Ectodermal cell (in vitro differentiated cells): Measurements from ENCODE around the gene CKAP5.

Experiments
- H3K27ac ChIP-seq: 2 replicates; pipeline ENCODE4 v1.7.0; 2013; ENCODE audit warnings: mild to moderate bottlenecking, low read depth, low read length; ENCODE audit not compliant: insufficient read depth, poor library complexity, severe bottlenecking
- H3K27me3 ChIP-seq: 2 replicates; pipeline ENCODE4 v1.7.0; 2013; ENCODE audit warnings: mild to moderate bottlenecking, low read length; ENCODE audit not compliant: insufficient read depth, control insufficient read depth, poor library complexity, severe bottlenecking
- H3K36me3 ChIP-seq: one replicate; pipeline ENCODE4 v1.7.0; 2013; ENCODE audit warnings: low read length; ENCODE audit not compliant: control insufficient read depth, insufficient read depth
- H3K4me1 ChIP-seq: one replicate; pipeline ENCODE4 v1.7.0; 2013; ENCODE audit warnings: low read length; ENCODE audit not compliant: control insufficient read depth, insufficient read depth
- H3K4me3 ChIP-seq: 2 replicates; pipeline ENCODE4 v1.7.0; 2013; ENCODE audit warnings: low read depth, low read length, control low read depth; ENCODE audit not compliant: insufficient read depth
- H3K9me3 ChIP-seq: 2 replicates; pipeline ENCODE4 v1.7.0; 2013; ENCODE audit warnings: mild to moderate bottlenecking, low read length, moderate library complexity; ENCODE audit not compliant: control insufficient read depth
- WGBS, 2 experiments: methylation state at CpG; one replicate each; pipeline ENCODE4 v1.1.7; 2013; ENCODE audit warnings: missing lambda C conversion rate in 2 of 2; 5-methylcytosine and 5-hydroxymethylcytosine counted together

CKAP5 gene

GRCh38 chr11:46705070-46705688, 140.9 kb downstream of the CKAP5 start:
- H3K36me3 ChIP-seq: peaks cover 32% of the 10 kb centered on the region
- no peaks in the 10 kb centered on the region for H3K27me3 ChIP-seq
- H3K4me3 ChIP-seq: no peak overlapping the region
- peaks cover 4% of the 10 kb centered on the region for H3K4me1 ChIP-seq
- H3K27ac ChIP-seq: no peak overlapping the region
- H3K9me3 ChIP-seq: no peaks in the 10 kb centered on the region
- WGBS, 2 experiments: 95 to 97% methylated on average over 31 of the region's 31 CpGs

- peaks cover 32% of the 10 kb centered on the region for H3K36me3 ChIP-seq
- H3K4me1 ChIP-seq: peaks cover 14% of the 10 kb centered on the region
- peak overlapping the region; percentile 82 for H3K4me3 ChIP-seq
- no peaks in the 10 kb centered on the region for H3K27me3 ChIP-seq
- H3K9me3 ChIP-seq: no peaks in the 10 kb centered on the region
- 1% methylated on average over 29 of the region's 29 CpGs for WGBS, 2 experiments
- no peak overlapping the region for H3K27ac ChIP-seq
These were observed 144.9 kb downstream of the CKAP5 start for GRCh38 chr11:46701078-46701654.

DNA sequence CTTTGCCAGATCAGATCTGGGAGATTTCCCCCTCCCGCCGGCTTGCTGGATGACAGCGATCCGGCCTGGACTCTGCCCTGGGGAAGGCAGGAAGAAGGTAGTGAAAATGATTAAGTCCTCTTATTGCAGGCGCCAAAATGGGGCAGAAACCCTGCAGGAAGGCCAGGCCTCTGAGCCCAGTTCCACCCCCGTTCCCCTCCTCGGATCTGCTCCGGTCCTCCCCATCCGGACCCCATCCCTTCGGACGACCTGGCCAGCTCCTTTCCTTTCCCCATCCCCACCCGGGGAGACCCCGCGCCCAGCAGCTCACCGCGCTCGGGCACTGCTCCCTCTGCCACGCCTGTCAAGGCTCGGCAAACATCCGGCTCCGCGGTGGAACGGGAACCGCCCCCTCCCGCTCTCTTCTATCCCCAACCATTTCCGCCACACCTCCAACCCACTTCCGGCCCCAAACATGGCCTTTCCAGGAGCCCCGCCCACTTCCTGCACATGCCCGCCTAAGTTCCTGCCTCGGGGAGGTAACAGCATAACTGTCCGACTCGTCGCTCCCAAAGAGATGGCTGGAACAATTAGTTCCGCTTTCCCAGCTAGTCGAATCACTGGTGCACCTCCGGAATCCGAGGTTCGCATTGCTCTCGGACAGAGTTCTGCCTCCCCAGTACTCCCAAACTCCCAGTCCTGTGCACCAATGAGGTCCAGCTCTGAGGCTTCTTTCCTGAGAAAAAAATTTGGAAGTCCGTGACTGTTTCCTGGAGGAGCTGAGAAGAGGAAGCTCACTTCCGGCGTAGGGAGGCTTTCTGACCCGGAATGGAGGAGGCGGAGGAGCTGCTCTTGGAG, 145.6 kb downstream of the CKAP5 start, which contains the start of the genes ARHGAP1 and ZNF408:
Gene ARHGAP1 (minus strand): TSS at position 379 of the 837 bp plus-strand sequence. CDS start 4,512 bp downstream, outside the sequence.
Gene ZNF408 (plus strand): TSS at position 791 of the 837 bp plus-strand sequence. CDS start 17 bp downstream, at position 808.
- H3K36me3 ChIP-seq: peaks cover 25% of the 10 kb centered on the region
- H3K4me1 ChIP-seq: peaks cover 14% of the 10 kb centered on the region
- H3K27ac ChIP-seq: peak within 1 kb of the TSS; percentile 91
- peak within 1 kb of the TSS; percentile 82 for H3K4me3 ChIP-seq
- no peaks in the 10 kb centered on the region for H3K27me3 ChIP-seq
- H3K9me3 ChIP-seq: no peaks in the 10 kb centered on the region
- WGBS, 2 experiments: 0% methylated on average over 44 of the region's 44 CpGs

GRCh38 chr11:46698597-46698996, 147.5 kb downstream of the CKAP5 start:
- H3K27me3 ChIP-seq: no peaks in the 10 kb centered on the region
- H3K27ac ChIP-seq: no peak overlapping the region

DNA sequence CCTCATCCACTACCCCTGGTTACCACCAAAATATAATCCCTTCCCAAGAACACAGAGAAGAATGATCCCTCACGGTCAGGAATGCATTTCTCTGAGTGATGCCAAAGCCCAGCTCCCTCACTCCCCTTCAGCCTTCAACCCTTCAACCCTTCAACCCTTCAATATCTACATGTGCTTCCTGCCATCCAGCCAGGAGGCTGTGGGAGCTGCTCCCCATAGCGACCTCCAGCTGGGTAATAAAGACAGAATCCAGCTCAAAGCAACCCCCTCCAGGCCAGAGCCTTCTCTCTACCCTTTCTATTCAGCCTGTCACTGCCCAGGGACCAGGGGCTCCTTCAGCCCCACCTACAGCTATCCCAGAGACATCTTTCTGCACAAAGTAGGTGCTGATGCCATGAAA, 148.4 kb downstream of the CKAP5 start:
- 69 to 72% methylated on average over 2 of the region's 2 CpGs for WGBS, 2 experiments
- no peak overlapping the region for H3K4me3 ChIP-seq
- H3K36me3 ChIP-seq: peaks cover 2% of the 10 kb centered on the region
- no peaks in the 10 kb centered on the region for H3K27me3 ChIP-seq
- peaks cover 14% of the 10 kb centered on the region for H3K4me1 ChIP-seq
- no peak overlapping the region for H3K27ac ChIP-seq
- H3K9me3 ChIP-seq: no peaks in the 10 kb centered on the region

More at GRCh38 chr11:46698597-46698996, 147.5 kb downstream of the CKAP5 start:
- H3K4me3 ChIP-seq: no peak overlapping the region
- H3K4me1 ChIP-seq: peaks cover 14% of the 10 kb centered on the region
- 81 to 89% methylated on average over 1 of the region's 1 CpG for WGBS, 2 experiments
- peaks cover 8% of the 10 kb centered on the region for H3K36me3 ChIP-seq
- H3K9me3 ChIP-seq: no peaks in the 10 kb centered on the region

GRCh38 chr11:46697303-46697702, 148.8 kb downstream of the CKAP5 start:
- no peak overlapping the region for H3K4me3 ChIP-seq
- H3K4me1 ChIP-seq: peaks cover 14% of the 10 kb centered on the region
- peak overlapping the region; percentile 55 for H3K27ac ChIP-seq

DNA sequence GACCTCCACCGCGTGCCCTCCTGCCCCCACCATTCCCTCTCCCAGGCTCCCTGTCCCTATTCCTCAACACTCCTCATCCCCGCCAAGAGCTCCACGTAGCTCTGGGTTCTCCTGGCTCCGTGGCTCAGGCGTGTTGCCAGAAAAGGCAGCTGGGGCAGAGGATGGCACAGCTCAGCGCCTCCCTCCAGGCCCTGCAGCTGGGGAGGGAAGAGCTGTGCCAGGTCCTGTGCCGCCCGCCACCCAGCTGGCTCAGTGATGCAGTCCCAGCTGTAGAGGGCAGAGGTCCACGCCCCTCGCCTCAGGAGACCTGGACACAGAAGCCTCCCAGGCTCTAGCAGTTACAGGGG, 149.9 kb downstream of the CKAP5 start:
- WGBS, 2 experiments: 95% methylated on average over 11 of the region's 11 CpGs

More at GRCh38 chr11:46697303-46697702, 148.8 kb downstream of the CKAP5 start:
- WGBS, 2 experiments: 70 to 73% methylated on average over 3 of the region's 3 CpGs
- no peaks in the 10 kb centered on the region for H3K36me3 ChIP-seq
- H3K27me3 ChIP-seq: no peaks in the 10 kb centered on the region
- no peaks in the 10 kb centered on the region for H3K9me3 ChIP-seq

GRCh38 chr11:46695345-46696211, 150.5 kb downstream of the CKAP5 start:
- peaks cover 3% of the 10 kb centered on the region for H3K36me3 ChIP-seq
- no peaks in the 10 kb centered on the region for H3K9me3 ChIP-seq
- peaks cover 10% of the 10 kb centered on the region for H3K4me1 ChIP-seq
- no peak overlapping the region for H3K27ac ChIP-seq
- 94% methylated on average over 12 of the region's 12 CpGs for WGBS, 2 experiments
- H3K27me3 ChIP-seq: no peaks in the 10 kb centered on the region
- H3K4me3 ChIP-seq: no peak overlapping the region

More for the DNA sequence above, 149.9 kb downstream of the CKAP5 start:
- Histone ChIP-seq H3K4me1 (peaks cover 10% of the 10 kb centered on the region), H3K27me3 (no peaks in the 10 kb centered on the region), H3K36me3 (peaks cover 3% of the 10 kb centered on the region), H3K27ac (no peak overlapping the region), H3K9me3 (no peaks in the 10 kb centered on the region), H3K4me3 (no peak overlapping the region)

- peaks cover 3% of the 10 kb centered on the region for H3K36me3 ChIP-seq
These were observed 151.5 kb downstream of the CKAP5 start for GRCh38 chr11:46694607-46695006.

More at GRCh38 chr11:46694607-46695006, 151.5 kb downstream of the CKAP5 start:
- Histone ChIP-seq H3K27me3 (no peaks in the 10 kb centered on the region), H3K9me3 (no peaks in the 10 kb centered on the region), H3K27ac (no peak overlapping the region), H3K4me1 (peaks cover 10% of the 10 kb centered on the region), H3K4me3 (no peak overlapping the region)
- WGBS, 2 experiments: 95 to 96% methylated on average over 7 of the region's 7 CpGs
